Heart left ventricle (tissue), 16 donors: ENCODE results near the gene AMN. TPM values are rescaled to one million over a fixed set of nuclear protein-coding genes. Genes with fewer than 3 reads are reported as not detected.

Experiments
- ATAC-seq, 4 donors: fragments of 200-7000 bp; cut with Tn5 transposase; one replicate each; pipeline ENCODE4 v1.9.1; 2020 to 2022; ENCODE audit warnings: moderate library complexity in 4 of 4, mild to moderate bottlenecking in 3 of 4, moderate number of reproducible peaks in 1 of 4
- DNase-seq, 5 donors: peaks; one replicate each; pipeline ENCODE4 v3.0.0-alpha.2; 2020
- H3K27ac ChIP-seq, 12 donors: fragments of 200-600 bp; sonication (generic) in 4 of 12; one replicate each; pipeline versions ENCODE4 v1.5.0 to v1.8.0; 2016 to 2022; ENCODE audit warnings: mild to moderate bottlenecking in 2 of 12
- H3K27me3 ChIP-seq, 9 donors: fragments of 200-600 bp; sonication (generic) in 2 of 9; one replicate each; pipeline versions ENCODE4 v1.5.1 to v1.8.0; 2016 to 2022; ENCODE audit warnings: mild to moderate bottlenecking in 3 of 9
- H3K36me3 ChIP-seq, 9 donors: fragments of 200-600 bp; sonication (generic) in 2 of 9; one replicate each; pipeline versions ENCODE4 v1.5.0 to v1.8.0; 2018 to 2022; ENCODE audit warnings: mild to moderate bottlenecking in 2 of 9
- H3K4me1 ChIP-seq, 12 donors: fragments of 200-600 bp; sonication (generic) in 4 of 12; one replicate each; pipeline versions ENCODE4 v1.5.0 to v1.8.0; 2016 to 2022; ENCODE audit warnings: mild to moderate bottlenecking in 3 of 12
- H3K4me3 ChIP-seq, 12 donors: fragments of 200-600 bp; sonication (generic) in 4 of 12; one replicate each; pipeline versions ENCODE4 v1.5.0 to v1.8.0; 2017 to 2022; ENCODE audit warnings: mild to moderate bottlenecking in 9 of 12, moderate library complexity in 4 of 12
- H3K9me3 ChIP-seq, 12 donors: fragments of 200-600 bp; sonication (generic) in 4 of 12; one replicate each; pipeline versions ENCODE4 v1.5.0 to v1.8.0; 2016 to 2022; ENCODE audit warnings: mild to moderate bottlenecking in 1 of 12
- CTCF ChIP-seq, 12 donors: fragments of 200-600 bp; sonication (generic) in 4 of 12; IDR thresholded peaks; one replicate each; pipeline versions ENCODE4 v1.5.0 to v1.8.0; 2018 to 2022; ENCODE audit warnings: antibody characterized with exemption in 12 of 12, mild to moderate bottlenecking in 5 of 12
- POLR2A ChIP-seq, 2 donors: fragments of 450-650 bp; IDR thresholded peaks; one replicate each; pipeline ENCODE4 v1.6.1; 2017; ENCODE audit warnings: antibody characterized with exemption in 2 of 2, mild to moderate bottlenecking in 2 of 2, moderate library complexity in 2 of 2
- WGBS, 4 donors: extraction: QIAGEN DNeasy Blood & Tissue Kit in 2 of 4; methylation state at CpG; one replicate each; pipeline versions ENCODE4 v1.1.5 to v1.1.7; 2013 to 2018; 5-methylcytosine and 5-hydroxymethylcytosine counted together
- intact Hi-C, 10 donors: fragments of 100-400 bp; cut with DNase I; formaldehyde crosslinking; loops; one replicate each; pipeline versions ENCODE4 v1.11.1 to v1.14.2; 2022
- polyA plus RNA-seq, 2 donors: library from polyadenylated mRNA; stranded (reverse); fragments of 200-250 nt; gene quantifications; one replicate each; pipeline ENCODE4 v1.2.3, GENCODE V29; 2013
- total RNA-seq, 9 donors: library from RNA; depleted of rRNA in 2 of 9; stranded (reverse); fragments of >200 nt in 2 of 9; fragmentation: NEBNext Ultra II Directional in 3 of 9; extraction: Animal tissue kit (Norgen Biotek cat#: 25700) in 3 of 9; gene quantifications; one replicate each; pipeline versions ENCODE4 v1.1.0 to v1.2.4, GENCODE V29; 2016 to 2023
- donor health status: ischemic (EF 13 %, LVEDD 7.1; RV severe dilation, severe dysfunction).
- donor health status: healthy with polysubstance abuse.
- donor health status: DM: no; HTN: yes; CAD: no.
- donor health status: DM: no; HTN: no; CAD: no.
- donor health status: ischemic (EF 25% LVEDD 6.9; RV normal size, moderate dysfunction).
- donor health status: ischemic (EF 25% LVEDD 5.7; RV mildly dilated, moderate dysfunction).
- donor health status: healthy.
- donor health status: DM: yes; HTN: yes; CAD: no.
- donor health status: ischemic (EF 35%, LVEDD 5.7; RV mildly dilated, moderate dysfunction).
- donor health status: nonischemic (EF 11% LVEDD 7.7; RV severe dilation, severe dysfunction).
- donor health status: DM: yes; HTN: yes; CAD: no.
- donor health status: PGD.
- donor health status: ischemic (EF 29% LVEDD 5.4; RV normal size, mild dysfunction).
- donor health status: nonischemic (EF 23%, LVEDD 6.1; RV moderate dilation, normal function).

AMN gene
- total and polyA plus RNA-seq, 11 donors, result 0.11 to 0.36 (median 0.21) TPM; not detected in 8

GRCh38 chr14:102966681-102967505, 44.4 kb downstream of the AMN start:
- no peaks in the 10 kb centered on the region for H3K9me3 ChIP-seq
- intact Hi-C loops, result no loop called here
- H3K27ac ChIP-seq, result no peak overlapping the region
- H3K27me3 ChIP-seq, result no peaks in the 10 kb centered on the region
- DNase-seq (no peak), ATAC-seq (no peak)
- TF ChIP-seq POLR2A (IDR thresholded peaks at IDR 0.05), result no peak
- TF ChIP-seq CTCF (IDR thresholded peaks at IDR 0.05), result no peak
- 89 to 95% (median 91%) methylated on average over 18 to 21 of the region's 21 CpGs for WGBS, 4 donors
- H3K36me3 ChIP-seq, result peaks cover 13 to 100% (median 100%) of the 10 kb centered on the region in 9 donors
- H3K4me1 ChIP-seq, result no peaks in the 10 kb centered on the region
- H3K4me3 ChIP-seq, result no peak overlapping the region

GRCh38 chr14:102967506-102967795, 45.0 kb downstream of the AMN start:
- no peak overlapping the region for H3K27ac ChIP-seq

GRCh38 chr14:102968306-102968705, 45.8 kb downstream of the AMN start:
- Histone ChIP-seq H3K9me3 (no peaks in the 10 kb centered on the region), H3K36me3 (peaks cover 14 to 100% (median 97%) of the 10 kb centered on the region in 9 donors), H3K4me1 (no peaks in the 10 kb centered on the region), H3K27me3 (no peaks in the 10 kb centered on the region), H3K4me3 (no peak overlapping the region), H3K27ac (no peak overlapping the region)
- DNase-seq, result no peak
- WGBS, 4 donors, result 94 to 96% (median 95%) methylated on average over 13 of the region's 13 CpGs
- TF ChIP-seq POLR2A (IDR thresholded peaks at IDR 0.05) (no peak), CTCF (IDR thresholded peaks at IDR 0.05) (no peak)
- ATAC-seq, result no peak
- intact Hi-C loops, result no loop called here

More at GRCh38 chr14:102967506-102967795, 45.0 kb downstream of the AMN start:
- no peak overlapping the region for H3K4me3 ChIP-seq
- peaks cover 14 to 100% (median 98%) of the 10 kb centered on the region in 9 donors for H3K36me3 ChIP-seq
- 86 to 96% (median 93%) methylated on average over 14 of the region's 14 CpGs for WGBS, 4 donors
- DNase-seq (no peak), ATAC-seq (no peak)
- no peaks in the 10 kb centered on the region for H3K27me3 ChIP-seq
- H3K4me1 ChIP-seq, result no peaks in the 10 kb centered on the region
- TF ChIP-seq CTCF (IDR thresholded peaks at IDR 0.05) (no peak), POLR2A (IDR thresholded peaks at IDR 0.05) (no peak)
- intact Hi-C loops, result no loop called here
- H3K9me3 ChIP-seq, result no peaks in the 10 kb centered on the region

DNA sequence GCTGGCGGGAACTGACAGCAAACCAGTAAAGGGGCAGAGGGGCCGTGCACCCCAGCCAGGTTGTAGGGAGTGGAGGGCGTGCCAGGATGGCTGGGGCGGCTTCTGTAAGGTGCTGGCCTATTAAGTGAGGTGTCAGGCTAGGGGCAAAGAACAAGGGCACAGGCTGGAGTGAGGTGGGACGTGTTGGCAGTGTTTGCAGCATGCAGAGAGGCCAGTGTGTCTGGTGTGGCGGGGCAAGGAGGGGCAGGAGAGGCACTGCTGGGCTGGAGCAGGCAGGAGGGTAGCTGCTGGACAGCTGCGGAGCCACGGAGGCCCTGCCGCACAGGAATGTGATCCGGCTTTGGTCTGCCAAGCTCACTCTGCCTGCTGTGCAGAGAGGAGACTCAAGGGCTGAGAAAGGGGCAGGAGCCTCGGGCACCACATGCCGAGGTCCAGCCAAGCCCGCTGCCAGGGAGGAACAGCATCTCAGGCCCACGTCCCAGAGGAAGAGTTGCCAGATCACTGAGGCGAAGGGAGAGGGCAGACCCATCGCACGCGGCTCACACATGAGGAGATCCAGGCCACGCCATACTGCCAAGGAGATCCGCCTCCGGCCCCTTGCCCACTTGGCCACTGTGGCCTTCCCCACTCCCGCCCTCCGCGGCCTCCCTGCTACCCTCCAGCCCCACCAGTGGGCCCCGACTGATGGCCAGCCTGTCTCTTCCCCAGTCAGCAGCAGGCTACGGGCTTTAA, 46.8 kb downstream of the AMN start:
- intact Hi-C loops, result no loop called here
- H3K36me3 ChIP-seq, result peaks cover 13 to 100% (median 96%) of the 10 kb centered on the region in 9 donors
- no peak for TF ChIP-seq CTCF (IDR thresholded peaks at IDR 0.05)
- H3K4me1 ChIP-seq, result no peaks in the 10 kb centered on the region
- DNase-seq, result no peak
- H3K27ac ChIP-seq, result no peak overlapping the region
- WGBS, 4 donors, result 93 to 95% (median 93%) methylated on average over 26 of the region's 26 CpGs
- H3K9me3 ChIP-seq, result no peaks in the 10 kb centered on the region
- no peak overlapping the region for H3K4me3 ChIP-seq
- peak in 1 of 4 donors; percentile 12 for ATAC-seq
- H3K27me3 ChIP-seq, result no peaks in the 10 kb centered on the region
